AG04449 (cell line): ENCODE measurements around the gene CCDC97.

Experiments
- CTCF ChIA-PET: fragments of 350-600 bp; formaldehyde crosslinking; extraction: SDS; loops from one replicate; lab custom pipeline; 2021; ENCODE audit warnings: antibody characterized with exemption; lab: Yijun Ruan, JAX
- POLR2A ChIA-PET: fragments of 400-600, 350-600 bp; formaldehyde crosslinking; extraction: SDS; loops from one replicate; lab custom pipeline; 2020; ENCODE audit warnings: antibody characterized with exemption, inconsistent platforms; lab: Yijun Ruan, JAX
- DNase-seq: peaks from one replicate; pipeline ENCODE4 v3.0.0-alpha.2; 2010; ENCODE audit warnings: low read depth, low spot score
- H3K4me3 ChIP-seq: 2 replicates; pipeline ENCODE4 v1.5.1; 2011; ENCODE audit warnings: low read depth, mild to moderate bottlenecking, control low read depth, low read length
- TF ChIP-seq, protein P1 (sequence below): IDR thresholded peaks from one replicate; pipeline ENCODE4 v1.5.1; 2011; ENCODE audit warnings: mild to moderate bottlenecking, moderate library complexity, low read length, control low read depth, inconsistent platforms; ENCODE audit not compliant: insufficient read depth; ENCODE audit errors: missing control alignments

Gene CCDC97

DNA sequence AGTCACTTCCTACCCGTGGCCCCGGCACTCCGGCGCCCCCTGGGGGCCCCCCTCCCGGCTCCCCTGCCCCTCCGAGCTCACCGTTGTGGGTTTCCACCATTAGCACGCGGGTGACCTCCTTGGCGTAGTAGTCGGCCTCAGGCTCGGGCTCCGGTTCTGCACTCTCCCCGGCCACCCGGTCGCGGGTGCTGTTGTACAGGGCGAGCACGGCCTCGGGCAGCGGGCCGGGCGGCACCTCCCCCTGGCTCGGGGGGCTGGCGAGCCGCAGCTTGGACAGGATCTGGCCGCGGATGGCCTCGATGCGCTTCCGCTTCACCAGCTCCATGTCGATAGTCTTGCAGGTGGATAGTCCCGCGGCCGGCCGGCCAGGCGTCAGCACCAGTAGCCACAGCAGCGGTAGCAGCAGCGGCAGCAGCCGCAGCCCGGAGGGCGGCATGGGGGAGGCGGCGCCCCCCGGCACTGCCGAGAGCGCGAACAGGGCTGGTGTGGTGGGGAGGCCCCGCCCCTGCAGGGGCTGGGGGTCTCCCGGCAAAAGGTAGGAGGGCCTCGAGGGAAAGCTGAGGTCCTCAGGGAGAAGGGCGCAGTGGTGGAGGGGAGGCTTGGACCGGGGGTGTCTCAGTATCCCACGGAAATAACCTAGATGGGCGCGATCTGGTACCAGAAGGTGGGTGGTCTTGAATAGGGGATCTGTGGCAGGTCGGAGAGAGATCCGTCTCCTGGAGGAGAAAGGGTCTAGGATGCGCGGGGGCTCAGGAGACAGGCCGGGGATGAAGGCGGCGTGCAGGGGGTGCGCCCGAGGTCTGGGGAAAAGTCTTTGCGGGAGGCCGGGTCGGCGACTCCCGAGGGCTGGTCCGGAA, 42.9 kb downstream of the CCDC97 start:
- TF ChIP-seq, protein P1, sequence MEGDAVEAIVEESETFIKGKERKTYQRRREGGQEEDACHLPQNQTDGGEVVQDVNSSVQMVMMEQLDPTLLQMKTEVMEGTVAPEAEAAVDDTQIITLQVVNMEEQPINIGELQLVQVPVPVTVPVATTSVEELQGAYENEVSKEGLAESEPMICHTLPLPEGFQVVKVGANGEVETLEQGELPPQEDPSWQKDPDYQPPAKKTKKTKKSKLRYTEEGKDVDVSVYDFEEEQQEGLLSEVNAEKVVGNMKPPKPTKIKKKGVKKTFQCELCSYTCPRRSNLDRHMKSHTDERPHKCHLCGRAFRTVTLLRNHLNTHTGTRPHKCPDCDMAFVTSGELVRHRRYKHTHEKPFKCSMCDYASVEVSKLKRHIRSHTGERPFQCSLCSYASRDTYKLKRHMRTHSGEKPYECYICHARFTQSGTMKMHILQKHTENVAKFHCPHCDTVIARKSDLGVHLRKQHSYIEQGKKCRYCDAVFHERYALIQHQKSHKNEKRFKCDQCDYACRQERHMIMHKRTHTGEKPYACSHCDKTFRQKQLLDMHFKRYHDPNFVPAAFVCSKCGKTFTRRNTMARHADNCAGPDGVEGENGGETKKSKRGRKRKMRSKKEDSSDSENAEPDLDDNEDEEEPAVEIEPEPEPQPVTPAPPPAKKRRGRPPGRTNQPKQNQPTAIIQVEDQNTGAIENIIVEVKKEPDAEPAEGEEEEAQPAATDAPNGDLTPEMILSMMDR, result peak; percentile 67
- CTCF ChIA-PET, result interaction anchor here (0.6 to 6.8 kb wide), 17 partner anchors 13 to 148 kb away, joined by 3 to 103 read pairs (median 4); partner anchors contain the start of genes AXL and B9D2
- DNase-seq, result no peak
- POLR2A ChIA-PET, result interaction anchor here (0.5 to 3.8 kb wide), 10 partner anchors 11 to 665 kb away, joined by 3 to 29 read pairs (median 3); partner anchors contain the start of genes B9D2 and DMAC2
- peak overlapping the region; percentile 87 for H3K4me3 ChIP-seq

DNA sequence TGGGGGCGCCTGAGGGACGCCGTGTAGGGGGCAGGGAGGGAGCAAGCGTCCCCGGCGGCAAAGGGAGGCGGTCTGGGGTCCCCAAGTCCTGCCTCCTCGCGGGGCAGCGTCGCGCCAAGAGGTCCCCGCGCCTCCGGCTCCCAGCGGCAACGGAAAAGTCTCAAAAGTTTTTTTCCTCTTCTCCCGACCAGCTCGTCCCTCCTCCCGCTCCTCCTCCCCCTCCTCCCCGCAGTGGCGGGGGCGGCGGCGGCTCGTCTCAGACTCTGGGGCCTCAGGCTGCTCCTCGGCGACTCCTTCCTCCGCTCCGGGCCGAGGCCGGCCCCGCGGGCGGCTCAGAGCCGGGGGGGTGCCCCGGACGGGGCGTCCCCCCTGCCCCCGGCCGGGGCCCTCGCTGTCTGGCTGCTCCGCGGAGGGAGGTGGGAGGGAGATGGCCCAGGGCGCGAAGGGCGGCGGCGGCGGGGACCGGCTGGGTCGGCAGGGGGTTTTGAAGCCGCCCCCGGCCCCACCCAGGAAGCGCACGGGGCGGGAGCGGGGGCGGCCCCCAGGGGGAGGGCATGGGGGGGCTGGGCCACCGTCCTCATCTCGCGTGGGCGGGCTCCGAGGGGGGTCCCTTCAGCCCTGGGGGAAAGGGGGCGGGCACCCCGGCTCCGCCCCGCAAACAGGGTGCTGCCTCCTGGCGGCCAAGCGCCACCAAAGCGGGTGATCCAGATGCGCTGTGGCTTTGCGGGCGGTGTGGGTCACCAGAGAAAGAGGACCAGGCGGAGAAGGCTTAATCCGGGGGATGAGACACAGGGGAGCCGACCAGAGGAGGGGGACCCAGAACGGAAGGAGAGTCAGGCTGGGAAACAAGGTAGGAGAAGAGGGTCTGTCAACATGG, 43.7 kb downstream of the CCDC97 start, which contains the start of gene TGFB1:
TSS of gene TGFB1 (minus strand) at position 457 of the 877 bp plus-strand sequence. CDS start 878 bp downstream, outside the sequence.
- TF ChIP-seq, protein P1, result peak; percentile 98
- CTCF ChIA-PET, result interaction anchor here (0.7 to 6.8 kb wide), 10 partner anchors 13 to 149 kb away, joined by 3 to 103 read pairs (median 6); partner anchors contain the start of gene B9D2

DNA sequence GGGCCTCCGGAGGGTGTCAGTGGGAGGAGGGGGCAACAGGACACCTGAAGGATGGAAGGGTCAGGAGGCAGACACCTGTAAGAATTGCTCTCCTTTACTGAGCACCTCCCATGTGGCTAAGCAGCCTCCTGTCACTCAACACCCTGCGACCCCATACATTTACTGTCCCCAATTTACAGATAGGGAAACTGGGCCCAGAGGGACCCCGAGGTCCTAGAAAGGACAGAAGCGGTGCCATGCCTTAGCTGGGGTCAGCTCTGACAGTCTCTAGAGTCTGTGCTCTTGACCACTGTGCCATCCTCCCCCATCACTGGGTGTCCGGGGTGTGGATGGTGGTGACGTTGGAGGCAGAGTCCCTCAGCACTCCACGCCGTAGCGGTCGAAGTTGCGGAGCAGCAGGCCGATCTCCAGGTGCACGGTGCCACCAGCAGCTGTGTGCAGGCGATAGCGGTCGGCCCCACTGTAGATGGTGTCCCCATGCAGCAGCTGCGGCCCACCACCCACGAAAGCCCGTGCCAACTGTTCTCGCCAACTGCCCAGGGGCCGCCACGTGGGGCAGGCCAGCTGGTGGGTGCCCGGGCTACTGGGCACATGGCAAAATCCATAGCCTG, 44.5 kb downstream of the CCDC97 start:
- ChIA-PET CTCF (interaction anchor here (0.6 to 6.8 kb wide), 11 partner anchors 8 to 150 kb away, joined by 3 to 103 read pairs (median 5); partner anchors contain the start of gene B9D2), POLR2A (interaction anchor here (3.8 kb wide), 1 partner anchor 9 kb away, joined by 29 read pairs; the partner anchor contains the start of gene B9D2)
- DNase-seq, result no peak
- TF ChIP-seq, protein P1, result no peak
- H3K4me3 ChIP-seq, result peak overlapping the region; percentile 87

More for the DNA sequence above, 43.7 kb downstream of the CCDC97 start, which contains the start of gene TGFB1:
- POLR2A ChIA-PET, result interaction anchor here (0.7 to 3.8 kb wide), 6 partner anchors 10 to 86 kb away, joined by 3 to 29 read pairs (median 3); partner anchors contain the start of genes B9D2 and DMAC2
- H3K4me3 ChIP-seq, result peak within 1 kb of the TSS; percentile 87
- no peak for DNase-seq

DNA sequence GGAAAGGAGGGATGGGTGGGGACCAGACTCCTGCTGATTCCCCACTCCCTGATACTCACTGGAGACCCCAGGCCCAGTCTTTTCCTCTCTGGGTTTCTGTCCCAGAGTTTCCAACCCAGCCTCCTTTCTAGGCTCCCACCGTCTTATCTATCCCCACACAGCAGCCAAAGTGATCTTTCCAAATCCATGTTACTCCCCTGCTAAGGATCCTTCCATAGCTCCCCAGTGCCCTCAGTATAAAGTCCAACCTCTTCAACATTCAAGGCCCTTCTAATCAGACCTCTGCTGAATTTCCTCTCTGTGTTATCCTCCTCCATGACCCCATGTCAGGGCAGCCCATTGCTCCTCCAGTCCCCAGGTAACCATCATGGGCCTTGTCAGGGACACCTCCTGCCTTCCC, 45.1 kb downstream of the CCDC97 start:
- CTCF ChIA-PET, result interaction anchor here (0.6 to 6.8 kb wide), 13 partner anchors 9 to 150 kb away, joined by 3 to 103 read pairs (median 4); partner anchors contain the start of gene B9D2

DNA sequence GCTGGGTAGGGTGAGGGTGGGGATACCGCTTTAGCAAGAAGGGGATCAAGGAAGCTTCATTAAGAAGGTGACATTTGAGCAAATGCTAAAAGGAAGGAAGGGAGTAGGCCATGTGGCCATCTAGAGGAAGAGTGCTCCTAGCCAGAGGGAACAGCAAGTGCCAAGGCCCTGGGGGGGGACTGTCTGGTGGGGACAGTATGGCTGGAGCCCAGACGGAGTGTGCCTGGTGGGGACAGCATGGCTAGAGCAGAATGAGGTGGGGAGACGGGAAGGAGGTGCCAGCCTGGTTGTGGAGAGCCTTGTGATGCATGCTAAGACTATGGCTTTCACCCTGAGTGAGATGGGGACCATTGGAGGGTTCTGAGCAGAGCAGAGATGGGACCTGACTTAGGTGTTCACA, 45.8 kb downstream of the CCDC97 start:
- TF ChIP-seq, protein P1, result no peak
- no peak overlapping the region for H3K4me3 ChIP-seq
- DNase-seq, result no peak
- ChIA-PET POLR2A (no interaction called here), CTCF (interaction anchor here (1.0 to 6.8 kb wide), 11 partner anchors 10 to 151 kb away, joined by 3 to 103 read pairs (median 5); partner anchors contain the start of gene B9D2)

More for the DNA sequence above, 45.1 kb downstream of the CCDC97 start:
- TF ChIP-seq, protein P1, result no peak
- DNase-seq, result no peak
- H3K4me3 ChIP-seq, result no peak overlapping the region
- POLR2A ChIA-PET, result no interaction called here
